ENCODE results near the gene SUSD4.

- TF ChIP-seq, protein P1, sequence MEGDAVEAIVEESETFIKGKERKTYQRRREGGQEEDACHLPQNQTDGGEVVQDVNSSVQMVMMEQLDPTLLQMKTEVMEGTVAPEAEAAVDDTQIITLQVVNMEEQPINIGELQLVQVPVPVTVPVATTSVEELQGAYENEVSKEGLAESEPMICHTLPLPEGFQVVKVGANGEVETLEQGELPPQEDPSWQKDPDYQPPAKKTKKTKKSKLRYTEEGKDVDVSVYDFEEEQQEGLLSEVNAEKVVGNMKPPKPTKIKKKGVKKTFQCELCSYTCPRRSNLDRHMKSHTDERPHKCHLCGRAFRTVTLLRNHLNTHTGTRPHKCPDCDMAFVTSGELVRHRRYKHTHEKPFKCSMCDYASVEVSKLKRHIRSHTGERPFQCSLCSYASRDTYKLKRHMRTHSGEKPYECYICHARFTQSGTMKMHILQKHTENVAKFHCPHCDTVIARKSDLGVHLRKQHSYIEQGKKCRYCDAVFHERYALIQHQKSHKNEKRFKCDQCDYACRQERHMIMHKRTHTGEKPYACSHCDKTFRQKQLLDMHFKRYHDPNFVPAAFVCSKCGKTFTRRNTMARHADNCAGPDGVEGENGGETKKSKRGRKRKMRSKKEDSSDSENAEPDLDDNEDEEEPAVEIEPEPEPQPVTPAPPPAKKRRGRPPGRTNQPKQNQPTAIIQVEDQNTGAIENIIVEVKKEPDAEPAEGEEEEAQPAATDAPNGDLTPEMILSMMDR (IDR thresholded peaks at IDR 0.05): no peak
- TF ChIP-seq POLR2A (IDR thresholded peaks at IDR 0.05) (no peak), EP300 (IDR thresholded peaks at IDR 0.05) (no peak)
Observed at GRCh38 chr1:223219846-223220610, 143.9 kb downstream of the SUSD4 start.
